Endodermal cell (in vitro differentiated cells): Measurements from ENCODE around the gene TM9SF3. TPM values are rescaled to one million over a fixed set of nuclear protein-coding genes. Genes with fewer than 3 reads are reported as not detected.

Experiments used
- DNase-seq: peaks from one replicate; pipeline ENCODE4 v3.0.0-alpha.2; 2017
- H3K27ac ChIP-seq: 2 replicates; pipeline ENCODE4 v1.5.1; 2013; ENCODE audit warnings: mild to moderate bottlenecking, low read depth, low read length, moderate library complexity
- H3K27me3 ChIP-seq: 2 replicates; pipeline ENCODE4 v1.6.1; 2013; ENCODE audit warnings: mild to moderate bottlenecking, low read length, moderate library complexity; ENCODE audit not compliant: insufficient read depth, control insufficient read depth, poor library complexity, severe bottlenecking
- H3K36me3 ChIP-seq: 2 replicates; pipeline ENCODE4 v1.7.0; 2013; ENCODE audit warnings: mild to moderate bottlenecking, low read length, moderate library complexity; ENCODE audit not compliant: control insufficient read depth, insufficient read depth
- H3K4me1 ChIP-seq: one replicate; pipeline ENCODE4 v1.7.0; 2013; ENCODE audit warnings: low read length; ENCODE audit not compliant: control insufficient read depth, insufficient read depth
- H3K4me3 ChIP-seq: 2 replicates; pipeline ENCODE4 v1.5.1; 2013; ENCODE audit warnings: mild to moderate bottlenecking, low read length, moderate library complexity
- H3K9ac ChIP-seq: 2 replicates; pipeline ENCODE4 v1.6.1; 2013; ENCODE audit warnings: mild to moderate bottlenecking, low read length, moderate library complexity; ENCODE audit not compliant: poor library complexity, severe bottlenecking; ENCODE audit errors: extremely low read depth
- H3K9me3 ChIP-seq: 2 replicates; pipeline ENCODE4 v1.6.1; 2013; ENCODE audit warnings: mild to moderate bottlenecking, low read length, moderate library complexity; ENCODE audit not compliant: control insufficient read depth
- H3K27ac Mint-ChIP-seq: 2 replicates; pipeline ENCODE4 v1.8.0; 2020; ENCODE audit warnings: mixed read lengths
- H3K27me3 Mint-ChIP-seq: 2 replicates; pipeline ENCODE4 v1.8.0; 2021; ENCODE audit warnings: mild to moderate bottlenecking, mixed read lengths; ENCODE audit not compliant: insufficient read depth
- H3K36me3 Mint-ChIP-seq: 2 replicates; pipeline ENCODE4 v1.8.0; 2020; ENCODE audit warnings: low read depth, mixed read lengths
- H3K4me1 Mint-ChIP-seq: 2 replicates; pipeline ENCODE4 v1.8.0; 2020; ENCODE audit warnings: mixed read lengths
- H3K4me3 Mint-ChIP-seq: 2 replicates; pipeline ENCODE4 v1.8.0; 2020; ENCODE audit warnings: mild to moderate bottlenecking, moderate library complexity, mixed read lengths
- H3K9me3 Mint-ChIP-seq: 2 replicates; pipeline ENCODE4 v1.8.0; 2020; ENCODE audit warnings: mild to moderate bottlenecking, mixed read lengths
- WGBS, 2 experiments: methylation state at CpG; one replicate each; pipeline versions ENCODE4 v1.1.5 to v1.1.7; 2013; ENCODE audit warnings: missing lambda C conversion rate in 2 of 2, mixed read lengths in 1 of 2; ENCODE audit not compliant: insufficient coverage in 1 of 2, insufficient read length in 1 of 2; 5-methylcytosine and 5-hydroxymethylcytosine counted together
- total RNA-seq, 2 donors: library from RNA; stranded (reverse); fragmentation: NEBNext Ultra II Directional in 1 of 2; extraction: Animal tissue kit (Norgen Biotek cat#: 25700) in 1 of 2; gene quantifications; 2 replicates in 1 of 2; 3 replicates in 1 of 2; pipeline ENCODE4 v1.2.1, GENCODE V29; 2021
- TF ChIP-seq, protein P1 (sequence below): fragments of 200-600 bp; sonication (generic); conservative IDR thresholded peaks from 2 replicates; pipeline ENCODE4 v1.5.0; 2021; ENCODE audit warnings: antibody characterized with exemption, mild to moderate bottlenecking

The TM9SF3 gene
- total RNA-seq, 2 donors from 2014 or later: 134 to 137 TPM

DNA sequence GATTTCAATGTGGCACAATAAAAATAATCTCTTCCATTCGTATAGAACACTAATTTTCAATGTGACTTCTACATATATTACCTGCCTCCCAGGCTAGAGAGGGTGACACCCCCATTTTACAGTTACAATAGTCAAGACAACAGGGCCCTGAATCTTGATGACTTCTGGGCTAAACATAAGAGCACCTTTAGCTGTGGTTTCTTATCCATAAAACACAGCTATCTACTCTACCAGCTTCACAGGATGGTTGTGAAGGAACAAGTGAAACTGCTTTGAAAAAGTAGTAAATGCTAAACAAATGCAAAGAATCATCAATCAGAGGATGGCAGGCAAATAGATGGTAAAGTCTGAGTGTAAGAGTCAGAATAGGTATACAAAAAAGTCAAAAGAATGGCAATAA lies 69.5 kb downstream of the TM9SF3 start:
- H3K27ac Mint-ChIP-seq: no peak overlapping the region
- H3K4me3 Mint-ChIP-seq: no peak overlapping the region
- DNase-seq: no peak
- peaks cover 2% of the 10 kb centered on the region for H3K4me1 Mint-ChIP-seq
- no peak overlapping the region for H3K4me3 ChIP-seq
- H3K27ac ChIP-seq: no peak overlapping the region
- H3K27me3 Mint-ChIP-seq: peaks cover 30% of the 10 kb centered on the region
- 83 to 100% methylated on average over 1 of the region's 1 CpG for WGBS, 2 experiments
- no peaks in the 10 kb centered on the region for H3K9me3 ChIP-seq
- H3K9me3 Mint-ChIP-seq: no peaks in the 10 kb centered on the region
- peaks cover 10% of the 10 kb centered on the region for H3K27me3 ChIP-seq
- TF ChIP-seq, protein P1, sequence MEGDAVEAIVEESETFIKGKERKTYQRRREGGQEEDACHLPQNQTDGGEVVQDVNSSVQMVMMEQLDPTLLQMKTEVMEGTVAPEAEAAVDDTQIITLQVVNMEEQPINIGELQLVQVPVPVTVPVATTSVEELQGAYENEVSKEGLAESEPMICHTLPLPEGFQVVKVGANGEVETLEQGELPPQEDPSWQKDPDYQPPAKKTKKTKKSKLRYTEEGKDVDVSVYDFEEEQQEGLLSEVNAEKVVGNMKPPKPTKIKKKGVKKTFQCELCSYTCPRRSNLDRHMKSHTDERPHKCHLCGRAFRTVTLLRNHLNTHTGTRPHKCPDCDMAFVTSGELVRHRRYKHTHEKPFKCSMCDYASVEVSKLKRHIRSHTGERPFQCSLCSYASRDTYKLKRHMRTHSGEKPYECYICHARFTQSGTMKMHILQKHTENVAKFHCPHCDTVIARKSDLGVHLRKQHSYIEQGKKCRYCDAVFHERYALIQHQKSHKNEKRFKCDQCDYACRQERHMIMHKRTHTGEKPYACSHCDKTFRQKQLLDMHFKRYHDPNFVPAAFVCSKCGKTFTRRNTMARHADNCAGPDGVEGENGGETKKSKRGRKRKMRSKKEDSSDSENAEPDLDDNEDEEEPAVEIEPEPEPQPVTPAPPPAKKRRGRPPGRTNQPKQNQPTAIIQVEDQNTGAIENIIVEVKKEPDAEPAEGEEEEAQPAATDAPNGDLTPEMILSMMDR: no peak
- peaks cover 41% of the 10 kb centered on the region for H3K36me3 ChIP-seq
- peaks cover 14% of the 10 kb centered on the region for H3K36me3 Mint-ChIP-seq
- no peak overlapping the region for H3K9ac ChIP-seq
- H3K4me1 ChIP-seq: no peaks in the 10 kb centered on the region

DNA sequence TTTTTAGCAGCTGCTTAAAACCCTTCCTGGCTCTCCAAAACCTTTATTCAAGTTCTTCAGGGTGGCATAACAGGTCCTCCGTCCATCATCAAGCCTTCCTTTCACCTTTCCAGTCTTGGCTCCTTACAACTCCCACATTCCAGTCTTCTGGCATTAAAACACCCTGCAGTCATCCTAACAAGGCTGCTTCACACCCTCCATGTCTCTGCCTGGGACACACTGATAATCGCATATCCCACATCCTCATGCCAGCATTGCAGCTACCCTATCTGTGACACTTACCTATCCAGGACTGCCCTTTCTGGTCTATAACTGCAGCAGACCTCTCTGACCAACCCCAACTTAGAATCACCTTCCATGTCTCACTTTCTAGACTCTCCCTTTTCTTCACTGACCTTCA lies 70.5 kb downstream of the TM9SF3 start:
- TF ChIP-seq, protein P1: no peak
- no peaks in the 10 kb centered on the region for H3K9me3 Mint-ChIP-seq
- H3K27ac ChIP-seq: no peak overlapping the region
- no peak for DNase-seq
- peaks cover 32% of the 10 kb centered on the region for H3K36me3 ChIP-seq
- H3K27me3 ChIP-seq: peaks cover 20% of the 10 kb centered on the region
- peaks cover 7% of the 10 kb centered on the region for H3K36me3 Mint-ChIP-seq
- H3K4me1 Mint-ChIP-seq: peaks cover 5% of the 10 kb centered on the region
- 92 to 100% methylated on average over 1 to 2 of the region's 2 CpGs for WGBS, 2 experiments
- H3K27ac Mint-ChIP-seq: no peak overlapping the region
- H3K9me3 ChIP-seq: no peaks in the 10 kb centered on the region
- no peak overlapping the region for H3K4me3 ChIP-seq
- no peaks in the 10 kb centered on the region for H3K4me1 ChIP-seq
- H3K9ac ChIP-seq: no peak overlapping the region
- peaks cover 39% of the 10 kb centered on the region for H3K27me3 Mint-ChIP-seq
- no peak overlapping the region for H3K4me3 Mint-ChIP-seq

DNA sequence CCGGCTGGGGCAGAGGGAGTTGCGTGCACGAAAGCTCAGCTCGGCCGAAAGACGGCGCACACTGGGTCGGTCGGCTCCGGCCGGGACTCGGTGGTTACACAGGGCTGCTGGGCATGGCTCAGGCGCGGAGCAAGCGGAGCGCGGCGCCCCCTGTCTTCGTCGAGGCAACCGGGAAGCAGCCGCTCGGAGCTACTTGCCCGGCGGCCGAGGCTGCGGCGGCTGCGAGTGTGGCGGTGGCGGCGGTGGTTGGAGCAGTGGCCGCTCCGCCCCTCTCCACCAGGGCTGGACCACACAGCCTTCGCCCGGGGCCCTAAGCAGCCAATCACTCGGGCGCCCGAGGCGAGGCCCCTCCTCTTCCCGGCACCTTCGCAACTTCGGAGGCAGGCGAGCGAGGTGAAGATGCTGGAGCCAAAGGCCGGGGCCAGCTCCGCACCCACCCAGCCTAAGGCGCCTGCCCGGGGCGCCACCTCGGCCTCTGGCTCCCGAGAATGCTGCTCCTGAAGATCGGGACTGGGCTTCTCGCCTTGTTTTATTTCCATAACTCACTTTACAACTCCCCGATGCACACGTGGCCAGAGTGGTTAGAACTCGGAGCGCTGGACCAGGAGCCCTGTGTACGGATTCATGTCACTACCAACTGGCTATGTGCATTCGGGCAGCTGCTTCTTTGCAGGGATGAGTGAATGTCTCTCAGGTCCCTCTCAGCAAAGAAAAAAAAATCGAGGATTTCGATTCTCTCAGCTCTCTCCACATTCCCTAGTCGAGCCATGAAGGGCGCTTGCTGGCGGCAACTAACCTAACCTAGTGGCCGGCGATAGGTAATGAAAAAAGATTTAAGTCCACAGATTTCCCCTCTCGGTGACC lies 72.9 kb downstream of the TM9SF3 start, which contains the start of gene TLL2:
Gene TLL2, minus strand, starts transcription at position 229 of the 864 bp plus-strand sequence. CDS start 241 bp downstream, outside the sequence.
- no peaks in the 10 kb centered on the region for H3K36me3 Mint-ChIP-seq
- H3K9me3 Mint-ChIP-seq: no peaks in the 10 kb centered on the region
- peaks cover 10% of the 10 kb centered on the region for H3K4me1 Mint-ChIP-seq
- TF ChIP-seq, protein P1: peak; percentile 79
- no peak within 1 kb of the TSS for H3K9ac ChIP-seq
- H3K4me1 ChIP-seq: no peaks in the 10 kb centered on the region
- H3K4me3 ChIP-seq: peak within 1 kb of the TSS; percentile 78
- H3K4me3 Mint-ChIP-seq: peak within 1 kb of the TSS; percentile 56
- H3K36me3 ChIP-seq: peaks cover 8% of the 10 kb centered on the region
- peak; percentile 98 for DNase-seq
- H3K27me3 Mint-ChIP-seq: peaks cover 42% of the 10 kb centered on the region
- no peaks in the 10 kb centered on the region for H3K9me3 ChIP-seq
- H3K27me3 ChIP-seq: peaks cover 20% of the 10 kb centered on the region
- H3K27ac ChIP-seq: no peak within 1 kb of the TSS
- H3K27ac Mint-ChIP-seq: no peak within 1 kb of the TSS
- 3 to 8% methylated on average over 14 to 68 of the region's 68 CpGs for WGBS, 2 experiments
